ENCODE data around the gene TOX2. TPM values are rescaled to one million over a fixed set of nuclear protein-coding genes. Genes with fewer than 3 reads are reported as not detected.

The TOX2 gene
- total RNA-seq: not detected in 2 replicates

- no peak for DNase-seq (ENCODE audit: low read depth)
Observed at GRCh38 chr20:43914311-43915210, at the start of gene TOX2. Gene TOX2 (plus strand): TSS chr20:43914852. CDS start chr20:43914892, 40 bp downstream.

- no peak for DNase-seq (ENCODE audit: low read depth)
Observed at GRCh38 chr20:43868091-43868490, 46.6 kb upstream of the TOX2 start.

GRCh38 chr20:43870484-43870883 is 44.2 kb upstream of the TOX2 start:
- no peak for DNase-seq (ENCODE audit: low read depth)

- no peak for DNase-seq (ENCODE audit: low read depth)
Observed at GRCh38 chr20:43878776-43879175, 35.9 kb upstream of the TOX2 start.

- peak; percentile 6 for DNase-seq (ENCODE audit: low read depth)
Observed at GRCh38 chr20:43893930-43894329, 20.7 kb upstream of the TOX2 start.

- no peak for DNase-seq (ENCODE audit: low read depth)
Observed at GRCh38 chr20:43894491-43894890, 20.2 kb upstream of the TOX2 start.

GRCh38 chr20:43895235-43895634 is 19.4 kb upstream of the TOX2 start:
- DNase-seq (ENCODE audit: low read depth): no peak

GRCh38 chr20:43899274-43900120 is 15.2 kb upstream of the TOX2 start:
- DNase-seq (ENCODE audit: low read depth): no peak

GRCh38 chr20:43900121-43900466 is 14.6 kb upstream of the TOX2 start:
- no peak for DNase-seq (ENCODE audit: low read depth)

- DNase-seq (ENCODE audit: low read depth): no peak
Observed at GRCh38 chr20:43900496-43900895, 14.2 kb upstream of the TOX2 start.

GRCh38 chr20:43901296-43901695 is 13.4 kb upstream of the TOX2 start:
- no peak for DNase-seq (ENCODE audit: low read depth)

- no peak for DNase-seq (ENCODE audit: low read depth)
Observed at GRCh38 chr20:43903953-43904826, 10.5 kb upstream of the TOX2 start.

- DNase-seq (ENCODE audit: low read depth): no peak
Observed at GRCh38 chr20:43904827-43905177, 9.8 kb upstream of the TOX2 start.

GRCh38 chr20:43906505-43907034 is 8.1 kb upstream of the TOX2 start:
- DNase-seq (ENCODE audit: low read depth): no peak

GRCh38 chr20:43909211-43909610 is 5.4 kb upstream of the TOX2 start:
- no peak for DNase-seq (ENCODE audit: low read depth)

GRCh38 chr20:43909720-43910119 is 4.9 kb upstream of the TOX2 start:
- no peak for DNase-seq (ENCODE audit: low read depth)

GRCh38 chr20:43910564-43910963 is 4.1 kb upstream of the TOX2 start:
- no peak for DNase-seq (ENCODE audit: low read depth)

- no peak for DNase-seq (ENCODE audit: low read depth)
Observed at GRCh38 chr20:43911066-43911465, 3.6 kb upstream of the TOX2 start.

GRCh38 chr20:43913291-43914025 is 1.2 kb upstream of the TOX2 start:
- DNase-seq (ENCODE audit: low read depth): no peak

GRCh38 chr20:43915211-43916072 is 790 bp downstream of the TOX2 start:
- no peak for DNase-seq (ENCODE audit: low read depth)
